HL-60 (cell line): Measurements from ENCODE around the gene RNGTT.

Experiments used
- DNase-seq, 2 experiments: peaks; one replicate each; pipeline ENCODE4 v3.0.0-alpha.2; 2010 to 2020; ENCODE audit warnings: low read depth in 1 of 2, low spot score in 1 of 2
- H3K27ac ChIP-seq: fragments of 250-450 bp; sonication (Bioruptor Pico); replicated peaks from 2 replicates; pipeline ENCODE4 v1.5.1; 2020; ENCODE audit warnings: mild to moderate bottlenecking, moderate library complexity
- H3K27me3 ChIP-seq: fragments of 250-450 bp; sonication (Bioruptor Pico); 2 replicates; pipeline ENCODE4 v1.5.1; 2021; ENCODE audit warnings: mild to moderate bottlenecking, moderate library complexity; ENCODE audit not compliant: insufficient read depth, poor library complexity, severe bottlenecking
- H3K4me3 ChIP-seq: replicated peaks from 2 replicates; pipeline ENCODE4 v1.5.1; 2011; ENCODE audit warnings: mild to moderate bottlenecking, control low read depth, low read length; ENCODE audit not compliant: insufficient read depth
- CTCF ChIP-seq: IDR thresholded peaks from one replicate; pipeline ENCODE4 v1.5.1; 2011; ENCODE audit warnings: low read length, control low read depth, inconsistent platforms; ENCODE audit not compliant: insufficient read depth
- GABPA ChIP-seq: IDR thresholded peaks from 2 replicates; pipeline ENCODE4 v1.6.1; 2012; ENCODE audit warnings: low read depth
- POLR2AphosphoS5 ChIP-seq: IDR thresholded peaks from 2 replicates; pipeline ENCODE4 v1.6.1; 2012; ENCODE audit warnings: low read depth
- SPI1 ChIP-seq: IDR thresholded peaks from 2 replicates; pipeline ENCODE4 v1.6.1; 2012; ENCODE audit warnings: low read depth, mild to moderate bottlenecking, borderline replicate concordance
- TF ChIP-seq, protein P1 (sequence below): IDR thresholded peaks from 2 replicates; pipeline ENCODE4 v1.6.1; 2012; ENCODE audit warnings: low read depth; ENCODE audit not compliant: insufficient replicate concordance

The RNGTT gene

GRCh38 chr6:89009624-89010059, 46.2 kb upstream of the RNGTT start:
- Histone ChIP-seq H3K27ac (peak overlapping the region; percentile 20; the same call in 1 of the 2 replicates), H3K27me3 (no peaks in the 10 kb centered on the region), H3K4me3 (no peak overlapping the region)
- TF ChIP-seq GABPA (no peak), SPI1 (peak; percentile 91)
- peak; percentile 66 to 84 for DNase-seq

DNA sequence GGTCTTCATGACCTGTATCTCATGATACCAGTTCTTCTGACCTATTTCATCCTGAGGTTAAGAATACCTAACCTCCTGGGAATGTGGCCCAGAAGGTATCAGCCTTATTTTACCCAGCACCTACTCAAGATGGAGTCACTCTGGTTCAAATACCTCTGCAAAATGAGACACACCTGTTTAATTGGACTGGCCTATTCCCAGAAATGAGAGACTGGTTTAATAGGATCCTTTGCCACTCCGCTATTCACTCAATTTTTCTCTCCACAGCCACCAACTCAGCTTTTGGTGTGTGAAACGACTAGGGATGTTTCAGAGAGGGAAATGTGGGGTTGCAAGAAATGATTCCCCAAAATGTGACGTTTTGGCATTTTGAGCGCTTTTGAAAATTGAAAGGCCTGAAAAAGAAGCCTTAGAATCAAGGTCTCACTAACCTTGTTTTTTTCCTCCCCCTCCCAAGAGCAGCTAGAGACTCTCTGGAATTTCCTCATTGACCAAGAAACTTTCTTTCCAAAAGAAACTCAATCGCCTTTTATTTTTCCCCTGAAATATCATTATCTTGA, 45.5 kb upstream of the RNGTT start:
- H3K27ac ChIP-seq: no peak overlapping the region; the same call in 1 of the 2 replicates
- no peak overlapping the region for H3K4me3 ChIP-seq
- DNase-seq: no peak
- no peak for TF ChIP-seq POLR2AphosphoS5
- TF ChIP-seq GABPA: no peak
- TF ChIP-seq CTCF: no peak
- no peak for TF ChIP-seq SPI1
- TF ChIP-seq, protein P1, sequence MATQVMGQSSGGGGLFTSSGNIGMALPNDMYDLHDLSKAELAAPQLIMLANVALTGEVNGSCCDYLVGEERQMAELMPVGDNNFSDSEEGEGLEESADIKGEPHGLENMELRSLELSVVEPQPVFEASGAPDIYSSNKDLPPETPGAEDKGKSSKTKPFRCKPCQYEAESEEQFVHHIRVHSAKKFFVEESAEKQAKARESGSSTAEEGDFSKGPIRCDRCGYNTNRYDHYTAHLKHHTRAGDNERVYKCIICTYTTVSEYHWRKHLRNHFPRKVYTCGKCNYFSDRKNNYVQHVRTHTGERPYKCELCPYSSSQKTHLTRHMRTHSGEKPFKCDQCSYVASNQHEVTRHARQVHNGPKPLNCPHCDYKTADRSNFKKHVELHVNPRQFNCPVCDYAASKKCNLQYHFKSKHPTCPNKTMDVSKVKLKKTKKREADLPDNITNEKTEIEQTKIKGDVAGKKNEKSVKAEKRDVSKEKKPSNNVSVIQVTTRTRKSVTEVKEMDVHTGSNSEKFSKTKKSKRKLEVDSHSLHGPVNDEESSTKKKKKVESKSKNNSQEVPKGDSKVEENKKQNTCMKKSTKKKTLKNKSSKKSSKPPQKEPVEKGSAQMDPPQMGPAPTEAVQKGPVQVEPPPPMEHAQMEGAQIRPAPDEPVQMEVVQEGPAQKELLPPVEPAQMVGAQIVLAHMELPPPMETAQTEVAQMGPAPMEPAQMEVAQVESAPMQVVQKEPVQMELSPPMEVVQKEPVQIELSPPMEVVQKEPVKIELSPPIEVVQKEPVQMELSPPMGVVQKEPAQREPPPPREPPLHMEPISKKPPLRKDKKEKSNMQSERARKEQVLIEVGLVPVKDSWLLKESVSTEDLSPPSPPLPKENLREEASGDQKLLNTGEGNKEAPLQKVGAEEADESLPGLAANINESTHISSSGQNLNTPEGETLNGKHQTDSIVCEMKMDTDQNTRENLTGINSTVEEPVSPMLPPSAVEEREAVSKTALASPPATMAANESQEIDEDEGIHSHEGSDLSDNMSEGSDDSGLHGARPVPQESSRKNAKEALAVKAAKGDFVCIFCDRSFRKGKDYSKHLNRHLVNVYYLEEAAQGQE: no peak
- no peaks in the 10 kb centered on the region for H3K27me3 ChIP-seq

DNA sequence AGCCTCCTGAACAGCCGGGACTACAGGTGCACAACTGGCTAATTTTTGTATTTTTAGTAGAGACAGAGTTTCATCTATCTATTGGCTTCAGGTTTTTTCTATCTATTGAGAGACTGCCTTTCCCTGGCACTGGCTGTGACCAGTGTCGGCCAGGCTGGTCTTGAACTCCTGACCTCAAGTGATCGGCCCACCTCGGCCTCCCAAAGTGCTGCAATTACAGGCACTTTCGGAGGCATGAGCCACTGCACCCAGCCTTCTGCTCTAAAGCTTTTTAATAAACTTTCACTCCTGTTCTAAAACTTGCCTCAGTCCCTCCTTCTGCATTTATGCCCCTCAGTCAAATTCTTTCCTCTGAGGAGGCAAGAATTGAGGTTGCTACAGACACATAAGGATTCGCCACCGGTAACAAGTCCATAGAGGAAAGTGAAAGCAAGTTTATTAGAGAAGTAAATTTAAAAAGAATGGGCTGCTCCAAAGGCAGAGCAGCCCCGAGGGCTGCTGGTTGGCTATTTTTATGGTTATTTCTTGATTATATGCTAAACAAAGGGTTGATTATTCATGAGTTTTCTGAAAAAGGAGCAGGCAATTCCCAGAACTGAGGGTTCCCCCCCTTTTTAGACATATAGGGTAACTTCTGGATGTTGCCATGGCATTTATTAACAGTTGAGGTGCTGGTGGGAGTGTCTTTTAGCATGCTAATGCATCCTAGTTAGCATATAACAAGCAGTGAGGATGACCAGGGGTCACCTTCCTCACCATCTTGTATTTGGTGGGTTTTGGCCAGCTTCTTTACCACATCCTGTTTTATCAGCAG, 44.8 kb upstream of the RNGTT start:
- TF ChIP-seq SPI1 (no peak), POLR2AphosphoS5 (no peak), GABPA (no peak), CTCF (no peak)
- TF ChIP-seq, protein P1: no peak
- no peak for DNase-seq
- peak overlapping the region; percentile 55 for H3K27ac ChIP-seq
- no peak overlapping the region for H3K4me3 ChIP-seq
- no peaks in the 10 kb centered on the region for H3K27me3 ChIP-seq

DNA sequence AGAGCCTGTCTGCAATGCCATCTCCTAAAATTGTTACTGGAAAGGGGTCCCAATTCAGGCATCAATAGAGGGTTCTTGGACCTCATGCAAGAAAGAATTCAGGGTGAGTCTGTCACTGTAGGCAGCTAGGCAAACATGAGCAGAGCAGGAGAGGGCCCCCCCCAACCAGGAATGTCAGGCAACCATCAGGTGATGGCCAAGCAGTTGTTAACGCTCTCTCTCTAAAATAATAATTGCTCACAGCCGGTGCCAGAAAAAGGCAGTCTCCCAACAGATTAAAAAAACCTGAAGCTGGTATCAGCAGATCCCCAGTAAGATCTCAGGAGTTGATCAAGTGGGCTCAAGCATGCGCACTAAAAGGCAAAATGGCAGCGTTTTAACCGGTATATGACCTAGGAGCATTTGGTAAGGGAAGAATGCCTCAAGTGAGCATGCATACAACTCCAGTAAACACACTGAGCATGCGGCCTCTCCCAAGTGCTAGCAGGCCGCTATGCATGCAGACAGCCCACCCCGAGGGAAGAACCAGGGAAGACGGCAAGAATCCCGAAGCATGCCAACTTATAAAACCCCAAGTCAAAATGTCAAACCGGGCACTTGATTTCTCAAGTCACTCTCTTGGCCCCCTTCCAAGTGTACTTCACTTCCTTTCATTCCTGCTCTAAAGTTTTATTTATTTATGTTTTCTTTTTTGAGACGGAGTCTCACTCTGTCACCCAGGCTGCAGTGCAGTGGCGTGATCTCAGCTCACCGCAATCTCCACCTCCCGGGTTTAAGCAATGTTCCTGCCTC, 44.0 kb upstream of the RNGTT start:
- Histone ChIP-seq H3K27me3 (no peaks in the 10 kb centered on the region), H3K27ac (peak overlapping the region; percentile 55), H3K4me3 (no peak overlapping the region)
- DNase-seq: peak in 1 of 2 experiments; percentile 39
- TF ChIP-seq, protein P1: no peak
- TF ChIP-seq SPI1: peak; percentile 33; the same call in 1 of the 2 replicates
